HepG2 (cell line): ENCODE results near the gene FAM25A. TPM values are rescaled to one million over a fixed set of nuclear protein-coding genes. Genes with fewer than 3 reads are reported as not detected.

ENCODE experiments used
- ATAC-seq: fragments of 200-7000 bp; cut with Tn5 transposase; 3 replicates; pipeline ENCODE4 v1.9.1; 2020; ENCODE audit warnings: mild to moderate bottlenecking, moderate library complexity
- BruUV-seq: library from RNA; stranded (reverse); fragments of 400-500 nt; replicated peaks from 2 replicates; lab custom pipeline; 2021; lab: Mats Ljungman, UMichigan
- CTCF ChIA-PET: fragments of 300-600 bp; formaldehyde crosslinking; extraction: SDS; loops from one replicate; lab custom pipeline; 2021; ENCODE audit warnings: low total read pairs, inconsistent platforms, low intra/inter-chr PET ratio; lab: Yijun Ruan, JAX
- POLR2A ChIA-PET: fragments of 350-600 bp; sonication (Branson Sonifier 250); formaldehyde crosslinking; loops from one replicate; lab custom pipeline; 2020; ENCODE audit warnings: antibody characterized with exemption, inconsistent platforms; lab: Yijun Ruan, JAX
- DNase-seq: peaks from one replicate; pipeline ENCODE4 v3.0.0-alpha.2; 2015; ENCODE audit warnings: low spot score
- FAIRE-seq: peaks from 3 replicates; lab custom pipeline; 2011; peaks lifted over from hg19 to GRCh38; lab: Jason Lieb, UNC
- H2AFZ ChIP-seq: one replicate; pipeline ENCODE4 v1.6.1; 2011; ENCODE audit warnings: low read length, inconsistent platforms
- H3K27ac ChIP-seq: fragments of 300-600 bp; 3 replicates; pipeline ENCODE4 v1.8.0; 2011; ENCODE audit warnings: mixed run types, mild to moderate bottlenecking, mixed read lengths, low read length, inconsistent platforms; ENCODE audit not compliant: insufficient read depth; ENCODE audit errors: extremely low read length
- H3K27me3 ChIP-seq, 2 experiments: fragments of 200-600 bp in 1 of 2; 2 replicates in 1 of 2; 3 replicates in 1 of 2; pipeline versions ENCODE4 v1.6.0 to v1.8.0; 2011; ENCODE audit warnings: low read length in 2 of 2, mild to moderate bottlenecking in 2 of 2, moderate library complexity in 2 of 2, inconsistent platforms in 1 of 2; ENCODE audit not compliant: insufficient read depth in 2 of 2, control insufficient read depth in 1 of 2
- H3K36me3 ChIP-seq, 2 experiments: fragments of 200-600 bp in 1 of 2; replicated peaks in 1 of 2; 2 replicates in 1 of 2; 3 replicates in 1 of 2; pipeline versions ENCODE4 v1.5.1 to v1.8.0; 2011; ENCODE audit warnings: low read length in 2 of 2, inconsistent platforms in 1 of 2; ENCODE audit not compliant: insufficient read depth in 2 of 2, control insufficient read depth in 1 of 2
- H3K4me1 ChIP-seq: 2 replicates; pipeline ENCODE4 v1.5.1; 2012; ENCODE audit warnings: low read length, inconsistent platforms; ENCODE audit not compliant: insufficient read depth
- H3K4me2 ChIP-seq: 2 replicates; pipeline ENCODE4 v1.6.0; 2011; ENCODE audit warnings: low read depth, low read length, inconsistent platforms
- H3K4me3 ChIP-seq, 3 experiments: fragments of 200-600 bp in 1 of 3; sonication (generic), shearing (Covaris generic) in 1 of 3; replicated peaks in 1 of 3; 2 replicates each; pipeline ENCODE4 v1.5.1; 2011 to 2016; ENCODE audit warnings: low read length in 3 of 3, inconsistent platforms in 2 of 3, low read depth in 2 of 3, mild to moderate bottlenecking in 2 of 3, control low read depth in 1 of 3, mixed read lengths in 1 of 3; ENCODE audit not compliant: insufficient read depth in 1 of 3
- H3K79me2 ChIP-seq: one replicate; pipeline ENCODE4 v1.6.1; 2011; ENCODE audit warnings: low read length, inconsistent platforms; ENCODE audit not compliant: insufficient read depth
- H3K9ac ChIP-seq: 2 replicates; pipeline ENCODE4 v1.6.0; 2011; ENCODE audit warnings: mild to moderate bottlenecking, low read depth, low read length, inconsistent platforms; ENCODE audit not compliant: insufficient read depth
- H3K9me3 ChIP-seq: 2 replicates; pipeline ENCODE4 v1.5.1; 2012; ENCODE audit warnings: mild to moderate bottlenecking, low read length
- H4K20me1 ChIP-seq: 2 replicates; pipeline ENCODE4 v1.6.0; 2011; ENCODE audit warnings: inconsistent platforms, mild to moderate bottlenecking, low read length, moderate library complexity; ENCODE audit not compliant: insufficient read depth
- CREB3 ChIP-seq: sonication (generic); formaldehyde crosslinking; IDR thresholded peaks from 2 replicates; pipeline ENCODE4 v1.5.0; 2020; ENCODE audit warnings: missing genetic modification reagents
- HNRNPH1 ChIP-seq: fragments of 200-400 bp; formaldehyde crosslinking; optimal IDR thresholded peaks from 2 replicates; pipeline ENCODE3; 2017; ENCODE audit warnings: mild to moderate bottlenecking, low read depth, low read length
- POLR2A ChIP-seq, 2 experiments: IDR thresholded peaks; 2 replicates each; pipeline ENCODE4 v1.6.1; 2011; ENCODE audit warnings: low read depth in 2 of 2, low read length in 2 of 2, mild to moderate bottlenecking in 1 of 2, moderate library complexity in 1 of 2; ENCODE audit not compliant: insufficient read depth in 1 of 2
- SOX5 ChIP-seq: IDR thresholded peaks from 2 replicates; pipeline ENCODE4 v1.6.1; 2016; ENCODE audit warnings: borderline replicate concordance
- ZBTB40 ChIP-seq, 2 experiments: fragments of 450-650 bp in 1 of 2; sonication (generic) in 1 of 2; formaldehyde crosslinking in 1 of 2; IDR thresholded peaks; 2 replicates each; pipeline versions ENCODE4 v1.6.1 to v1.8.0; 2016 to 2022; ENCODE audit warnings: antibody characterized with exemption in 1 of 2, mild to moderate bottlenecking in 1 of 2, missing genetic modification reagents in 1 of 2
- ZBTB8A ChIP-seq: sonication (generic); formaldehyde crosslinking; IDR thresholded peaks from 2 replicates; pipeline ENCODE4 v1.4.0; 2020; ENCODE audit warnings: mild to moderate bottlenecking, low read depth, missing genetic modification reagents, borderline replicate concordance
- ZFP37 ChIP-seq: sonication (generic); formaldehyde crosslinking; IDR thresholded peaks from 2 replicates; pipeline ENCODE4 v1.4.0; 2020; ENCODE audit warnings: missing genetic modification reagents, borderline replicate concordance
- ZNF260 ChIP-seq: sonication (generic); formaldehyde crosslinking; IDR thresholded peaks from 2 replicates; pipeline ENCODE4 v1.4.0; 2020; ENCODE audit warnings: missing genetic modification reagents, low read depth, mild to moderate bottlenecking, borderline replicate concordance
- ZNF724P ChIP-seq: sonication (generic); formaldehyde crosslinking; IDR thresholded peaks from 2 replicates; pipeline ENCODE4 v1.8.0; 2022; ENCODE audit warnings: missing genetic modification reagents, borderline replicate concordance
- WGBS: methylation state at CpG from one replicate; pipeline ENCODE4 v1.1.6; 2017; ENCODE audit warnings: low lambda C conversion rate; 5-methylcytosine and 5-hydroxymethylcytosine counted together
- in situ Hi-C: cut with HindIII; loops from 2 replicates; pipeline ENCODE4 v1.10.0; 2017; ENCODE audit warnings: low pct_unique_long_range_greater_than_20kb; ENCODE audit not compliant: extremely low pct_ligation_motif_present
- intact Hi-C: fragments of 100-400 bp; cut with micrococcal nuclease; formaldehyde crosslinking; loops from one replicate; pipeline ENCODE4 v1.10.0; 2022; ENCODE audit not compliant: unreplicated experiment
- polyA plus RNA-seq, 8 experiments: library from polyadenylated mRNA; depleted of rRNA in 3 of 8; stranded (reverse) in 7 of 8; unstranded in 1 of 8; fragments of >200 nt; fragmentation: Illumina TruSeq in 4 of 8; extraction: Trizol in 4 of 8; gene quantifications; 2 replicates each; pipeline versions ENCODE4 v1.2.1 to v1.2.3, GENCODE V29; 2011 to 2016; ENCODE audit warnings: low read depth in 4 of 8, missing spikeins in 1 of 8, mixed read lengths in 1 of 8; ENCODE audit not compliant: insufficient read depth in 1 of 8
- total RNA-seq, 5 experiments: library from RNA; depleted of rRNA; stranded (reverse); fragments of >200 nt; fragmentation: Illumina TruSeq; extraction: Trizol; gene quantifications; 2 replicates each; pipeline ENCODE4 v1.2.3, GENCODE V29; 2016; ENCODE audit warnings: low read depth in 1 of 5

FAM25A gene
- total and polyA plus RNA-seq, 2 of the 13 experiments (the other 11 are each of a cell fraction or from before 2014, with no cell fraction given): not detected

- FAIRE-seq (no peak), ATAC-seq (no peak), DNase-seq (no peak)
- Histone ChIP-seq H3K27me3 (no peaks in the 10 kb centered on the region), H3K4me3 (no peak overlapping the region), H4K20me1 (no peaks in the 10 kb centered on the region; the same call in none of the 2 replicates), H3K79me2 (no peaks in the 10 kb centered on the region), H3K27ac (no peak overlapping the region), H3K36me3 (peaks cover 31 to 88% of the 10 kb centered on the region in 2 experiments), H2AFZ (no peak overlapping the region), H3K9ac (no peak overlapping the region), H3K9me3 (no peaks in the 10 kb centered on the region), H3K4me1 (peaks cover 22% of the 10 kb centered on the region), H3K4me2 (no peak overlapping the region)
- ChIA-PET CTCF (no interaction called here), POLR2A (no interaction called here)
- WGBS: 100% methylated on average over 1 of the region's 1 CpG
- in situ Hi-C loops: no loop called here
- no TSS peak for BruUV-seq
- intact Hi-C loops: no loop called here
- no peak for TF ChIP-seq SOX5 (CRISPR knock-in tag)
- TF ChIP-seq ZFP37 (CRISPR knock-in tag): no peak
- no peak for TF ChIP-seq HNRNPH1
- TF ChIP-seq POLR2A (IDR thresholded peaks at IDR 0.05; ENCODE audit: insufficient read depth in 1 of 2, low read depth in 2 of 2, low read length in 2 of 2): no peak
- no peak for TF ChIP-seq ZNF260 (CRISPR knock-in tag)
- no peak for TF ChIP-seq ZNF724P (CRISPR knock-in tag)
- TF ChIP-seq ZBTB8A: no peak
- TF ChIP-seq CREB3 (CRISPR knock-in tag): no peak
- TF ChIP-seq ZBTB40 (IDR thresholded peaks at IDR 0.05): no peak
- TF ChIP-seq ZBTB40 (CRISPR knock-in tag; IDR thresholded peaks at IDR 0.05): no peak
Measured at GRCh38 chr10:87058171-87058570, 38.1 kb downstream of the FAM25A start.
